Dermis microvascular lymphatic vessel endothelial cell (primary cell): ENCODE data around the gene MYH6. TPM values are rescaled to one million over a fixed set of nuclear protein-coding genes. Genes with fewer than 3 reads are reported as not detected.

Source experiments
- total RNA-seq: library from RNA; depleted of rRNA; stranded (reverse); fragments of >200 nt; gene quantifications from 2 replicates; pipeline ENCODE4 v1.2.1, GENCODE V29; 2014

MYH6 gene
- total RNA-seq, 1 donor from 2014 or later, result not detected

Other genes with a start within 250 kb of the MYH6 start
- 0.13 and 1.0 TPM in 2 replicates for gene SLC7A8, start 224.6 kb downstream of the MYH6 start, total RNA-seq
- not detected in 2 replicates for gene RNF212B, start 170.3 kb downstream of the MYH6 start, total RNA-seq
- 3.1 and 4.6 TPM in 2 replicates for gene HOMEZ, start 122.1 kb downstream of the MYH6 start, total RNA-seq
- 1.7 and 2.9 TPM in 2 replicates for gene PPP1R3E, start 105.4 kb downstream of the MYH6 start, total RNA-seq
- 10.9 and 16.3 TPM in 2 replicates for gene BCL2L2, start 101.4 kb downstream of the MYH6 start, total RNA-seq
- 67.0 and 90.6 TPM in 2 replicates for gene PABPN1, start 86.8 kb downstream of the MYH6 start, total RNA-seq
- gene SLC22A17, start 55.4 kb downstream of the MYH6 start, total RNA-seq, result 0.13 and 0.38 TPM in 2 replicates
- not detected in 2 replicates for gene EFS, start 43.1 kb downstream of the MYH6 start, total RNA-seq
- gene IL25, start 35.5 kb downstream of the MYH6 start, total RNA-seq, result under 0.01 TPM in 1 of 2 replicates, not detected in the other
- gene CMTM5, start 31.2 kb downstream of the MYH6 start, total RNA-seq, result not detected in 2 replicates
- gene MYH7, start 27.4 kb upstream of the MYH6 start, total RNA-seq, result not detected in 2 replicates
- gene NGDN, start 61.4 kb upstream of the MYH6 start, total RNA-seq, result 35.8 and 36.7 TPM in 2 replicates
- gene ZFHX2, start 143.5 kb upstream of the MYH6 start, total RNA-seq, result 0.13 TPM in 2 replicates
- 4.6 and 7.3 TPM in 2 replicates for gene THTPA, start 148.0 kb upstream of the MYH6 start, total RNA-seq
- 20.4 and 28.6 TPM in 2 replicates for gene AP1G2, start 159.5 kb upstream of the MYH6 start, total RNA-seq
- gene JPH4, start 170.5 kb upstream of the MYH6 start, total RNA-seq, result under 0.01 and 0.13 TPM in 2 replicates
- 1.7 and 2.0 TPM in 2 replicates for gene DHRS2, start 228.1 kb upstream of the MYH6 start, total RNA-seq